ENCODE measurements around the gene EEFSEC. TPM values are rescaled to one million over a fixed set of nuclear protein-coding genes. Genes with fewer than 3 reads are reported as not detected.

Gene EEFSEC
- total RNA-seq, 1 donor from 2014 or later = 15.6 TPM

GRCh38 chr3:128334086-128334645, 180.9 kb downstream of the EEFSEC start:
- no peak overlapping the region for H3K4me3 Mint-ChIP-seq (ENCODE audit: unreplicated experiment)
- no peak for DNase-seq (ENCODE audit: extremely low spot score, unreplicated experiment)
- TF ChIP-seq CTCF (IDR thresholded peaks at IDR 0.05) = no peak
- H3K4me1 Mint-ChIP-seq (ENCODE audit: unreplicated experiment) = peaks cover 10% of the 10 kb centered on the region
- no peak overlapping the region for H3K27ac Mint-ChIP-seq (ENCODE audit: unreplicated experiment)
- H3K27me3 Mint-ChIP-seq (ENCODE audit: unreplicated experiment) = no peaks in the 10 kb centered on the region
- H3K36me3 Mint-ChIP-seq (ENCODE audit: unreplicated experiment) = peaks cover 8% of the 10 kb centered on the region
- no peaks in the 10 kb centered on the region for H3K9me3 Mint-ChIP-seq (ENCODE audit: unreplicated experiment)

DNA sequence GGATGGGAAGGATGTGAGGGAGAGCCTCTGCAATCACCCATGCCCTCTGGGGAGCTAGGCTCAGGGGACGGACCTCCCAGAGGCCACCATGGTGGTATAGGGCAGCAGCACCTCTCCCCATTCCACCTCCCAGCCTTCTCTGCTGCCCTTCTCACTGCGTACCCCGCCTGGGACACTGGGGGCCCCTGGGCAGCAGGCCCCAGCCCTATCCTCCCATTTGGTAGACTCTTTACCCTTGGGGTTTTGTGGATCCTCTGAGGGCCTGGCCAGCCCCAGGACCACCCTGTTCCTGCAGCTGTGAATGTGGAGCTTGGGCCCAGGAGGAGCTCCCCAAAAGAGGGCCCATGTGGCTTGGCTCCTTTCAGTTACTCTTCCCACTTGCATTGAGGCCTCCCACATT, 181.5 kb downstream of the EEFSEC start:
- no peaks in the 10 kb centered on the region for H3K27me3 Mint-ChIP-seq (ENCODE audit: unreplicated experiment)
- no peak overlapping the region for H3K4me3 Mint-ChIP-seq (ENCODE audit: unreplicated experiment)
- peaks cover 8% of the 10 kb centered on the region for H3K36me3 Mint-ChIP-seq (ENCODE audit: unreplicated experiment)
- H3K27ac Mint-ChIP-seq (ENCODE audit: unreplicated experiment) = no peak overlapping the region
- DNase-seq (ENCODE audit: extremely low spot score, unreplicated experiment) = no peak
- no peaks in the 10 kb centered on the region for H3K9me3 Mint-ChIP-seq (ENCODE audit: unreplicated experiment)
- peaks cover 10% of the 10 kb centered on the region for H3K4me1 Mint-ChIP-seq (ENCODE audit: unreplicated experiment)
- TF ChIP-seq CTCF (IDR thresholded peaks at IDR 0.05) = no peak

DNA sequence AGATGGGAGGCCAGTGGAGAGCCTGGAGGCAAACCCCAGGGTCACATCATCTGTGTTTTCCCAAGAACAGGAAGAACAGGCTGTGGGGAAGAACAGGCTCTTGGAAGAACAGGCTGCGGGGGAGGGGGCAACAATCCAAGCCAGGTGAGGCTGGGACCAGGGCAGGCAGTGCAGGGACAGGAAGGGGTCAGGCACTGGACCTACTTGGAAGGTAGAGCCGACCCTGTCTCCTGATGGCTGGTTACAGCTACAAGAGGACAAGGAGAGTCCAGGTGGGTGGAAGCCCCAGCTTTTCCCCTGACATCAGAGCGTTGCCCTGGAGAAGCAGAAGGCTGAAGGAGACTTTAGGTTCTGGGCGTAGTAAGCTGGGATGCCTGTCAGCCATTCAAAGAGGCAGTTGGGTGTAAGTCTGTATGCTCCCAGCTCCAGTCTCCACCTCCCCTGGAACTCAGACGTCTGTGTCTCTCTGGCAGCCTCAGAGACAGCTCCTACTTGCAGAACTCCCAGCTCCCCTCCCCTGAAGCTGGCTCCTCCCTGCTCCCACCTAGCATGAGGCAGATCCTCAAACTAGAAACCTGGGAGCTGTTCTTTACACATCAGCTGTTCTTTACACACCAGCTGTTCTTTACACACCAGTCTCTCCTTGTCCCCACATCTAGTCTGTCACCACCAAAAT, 182.5 kb downstream of the EEFSEC start:
- DNase-seq (ENCODE audit: extremely low spot score, unreplicated experiment) = no peak
- H3K27ac Mint-ChIP-seq (ENCODE audit: unreplicated experiment) = no peak overlapping the region
- H3K4me3 Mint-ChIP-seq (ENCODE audit: unreplicated experiment) = no peak overlapping the region
- no peaks in the 10 kb centered on the region for H3K27me3 Mint-ChIP-seq (ENCODE audit: unreplicated experiment)
- TF ChIP-seq CTCF (IDR thresholded peaks at IDR 0.05) = no peak
- no peaks in the 10 kb centered on the region for H3K9me3 Mint-ChIP-seq (ENCODE audit: unreplicated experiment)
- peaks cover 10% of the 10 kb centered on the region for H3K4me1 Mint-ChIP-seq (ENCODE audit: unreplicated experiment)
- peaks cover 8% of the 10 kb centered on the region for H3K36me3 Mint-ChIP-seq (ENCODE audit: unreplicated experiment)

- Mint-ChIP-seq H3K9me3 (ENCODE audit: unreplicated experiment) (no peaks in the 10 kb centered on the region), H3K27ac (ENCODE audit: unreplicated experiment) (no peak overlapping the region), H3K36me3 (ENCODE audit: unreplicated experiment) (peaks cover 8% of the 10 kb centered on the region), H3K27me3 (ENCODE audit: unreplicated experiment) (no peaks in the 10 kb centered on the region), H3K4me3 (ENCODE audit: unreplicated experiment) (no peak overlapping the region), H3K4me1 (ENCODE audit: unreplicated experiment) (peaks cover 10% of the 10 kb centered on the region)
- no peak for DNase-seq (ENCODE audit: extremely low spot score, unreplicated experiment)
- no peak for TF ChIP-seq CTCF (IDR thresholded peaks at IDR 0.05)
Observed at GRCh38 chr3:128336337-128337156, 183.3 kb downstream of the EEFSEC start.

DNA sequence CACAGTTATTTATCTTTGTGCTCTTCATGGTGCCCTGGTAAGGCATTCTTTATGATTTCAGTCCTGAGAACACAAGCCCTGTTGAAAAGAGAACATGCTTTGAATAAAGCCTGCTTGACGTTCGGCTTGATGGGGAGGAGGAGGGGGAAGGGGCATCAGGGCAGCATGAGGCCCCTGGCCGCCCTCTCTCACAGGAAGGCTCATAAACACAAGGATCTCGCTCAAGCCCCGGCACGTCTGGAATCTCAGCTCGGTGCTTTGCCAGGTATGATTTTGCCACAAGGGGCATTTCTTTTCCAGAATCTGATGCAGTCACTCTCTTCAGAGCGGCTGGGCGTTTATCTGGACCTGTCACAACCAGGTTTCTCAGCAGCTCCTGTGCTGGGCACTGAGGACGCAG, 184.0 kb downstream of the EEFSEC start:
- Mint-ChIP-seq H3K4me1 (ENCODE audit: unreplicated experiment) (peaks cover 10% of the 10 kb centered on the region), H3K36me3 (ENCODE audit: unreplicated experiment) (peaks cover 8% of the 10 kb centered on the region), H3K27me3 (ENCODE audit: unreplicated experiment) (no peaks in the 10 kb centered on the region), H3K9me3 (ENCODE audit: unreplicated experiment) (no peaks in the 10 kb centered on the region), H3K27ac (ENCODE audit: unreplicated experiment) (no peak overlapping the region), H3K4me3 (ENCODE audit: unreplicated experiment) (no peak overlapping the region)
- no peak for DNase-seq (ENCODE audit: extremely low spot score, unreplicated experiment)
- no peak for TF ChIP-seq CTCF (IDR thresholded peaks at IDR 0.05)
